GM19240 (cell line): ENCODE data around the gene SEMA3G.

Experiments used
- DNase-seq: peaks from one replicate; pipeline ENCODE4 v3.0.0; 2011; ENCODE audit warnings: low spot score; ENCODE audit not compliant: insufficient read length

SEMA3G gene

GRCh38 chr3:52396907-52397591, 47.9 kb downstream of the SEMA3G start:
- DNase-seq = no peak

GRCh38 chr3:52396011-52396906, 48.6 kb downstream of the SEMA3G start:
- DNase-seq = no peak

- no peak for DNase-seq
Measured at GRCh38 chr3:52395503-52395865, 49.4 kb downstream of the SEMA3G start.

DNA sequence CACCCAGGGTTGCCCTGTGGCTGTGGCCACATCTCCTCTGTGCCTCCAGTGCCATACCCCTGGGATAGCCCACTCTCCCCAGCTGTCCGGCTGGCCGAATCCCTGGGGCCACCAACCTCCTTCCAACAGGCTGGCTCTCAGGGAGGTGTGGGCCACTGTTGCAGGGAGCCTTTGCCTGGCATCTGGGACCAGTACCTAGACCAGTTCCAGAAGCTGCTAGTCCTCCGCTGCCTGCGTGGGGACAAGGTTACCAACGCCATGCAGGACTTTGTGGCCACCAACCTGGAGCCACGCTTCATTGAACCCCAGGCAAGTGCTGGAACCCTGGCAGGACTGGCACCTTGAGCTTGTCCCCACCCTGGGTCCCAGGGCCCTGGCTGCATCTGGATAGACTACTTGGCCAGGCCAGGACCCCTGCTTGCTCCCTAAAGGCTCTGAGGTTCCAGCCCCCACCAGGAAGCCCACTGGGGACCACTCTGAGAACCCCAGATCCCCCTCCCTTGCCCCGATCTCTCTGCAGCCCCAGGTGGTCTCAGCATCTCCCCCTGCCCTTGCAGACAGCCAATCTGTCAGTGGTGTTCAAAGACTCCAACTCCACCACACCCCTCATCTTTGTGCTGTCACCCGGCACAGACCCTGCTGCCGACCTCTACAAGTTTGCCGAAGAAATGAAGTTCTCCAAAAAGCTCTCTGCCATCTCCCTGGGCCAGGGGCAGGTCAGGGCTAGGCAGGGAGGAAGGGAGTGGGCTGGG, 50.0 kb downstream of the SEMA3G start:
- no peak for DNase-seq

DNA sequence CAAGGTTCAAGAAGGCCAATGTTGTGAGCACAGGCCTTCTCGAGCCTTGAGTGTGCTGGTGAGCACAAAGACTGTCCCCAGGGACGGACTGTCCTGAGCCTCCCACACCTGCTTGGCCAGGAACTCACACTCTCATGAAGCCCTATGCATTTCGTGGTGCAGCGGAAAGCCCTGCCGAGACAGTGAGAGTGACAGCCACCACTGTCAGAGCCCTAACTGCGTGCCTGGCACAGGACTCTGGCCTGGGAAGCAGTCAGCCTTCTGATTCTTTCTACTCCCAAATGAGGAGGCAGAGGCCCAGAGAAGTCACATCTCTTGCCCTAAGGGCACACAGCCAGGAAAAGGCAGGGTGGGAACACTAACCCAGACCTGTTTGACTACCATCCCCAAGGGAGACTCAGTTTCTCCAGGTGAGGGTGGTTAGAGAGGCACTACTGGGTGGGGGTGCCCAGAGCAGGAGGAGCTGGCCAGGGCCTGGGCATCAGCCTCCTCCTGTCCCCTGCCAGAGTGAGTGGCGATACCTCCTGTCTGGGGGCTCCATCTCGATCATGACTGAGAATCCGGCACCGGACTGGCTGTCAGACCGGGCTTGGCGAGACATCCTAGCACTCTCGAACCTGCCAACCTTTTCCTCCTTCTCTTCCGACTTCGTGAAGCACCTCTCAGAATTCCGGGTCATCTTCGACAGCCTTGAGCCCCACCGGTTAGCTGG, 50.8 kb downstream of the SEMA3G start:
- no peak for DNase-seq

DNA sequence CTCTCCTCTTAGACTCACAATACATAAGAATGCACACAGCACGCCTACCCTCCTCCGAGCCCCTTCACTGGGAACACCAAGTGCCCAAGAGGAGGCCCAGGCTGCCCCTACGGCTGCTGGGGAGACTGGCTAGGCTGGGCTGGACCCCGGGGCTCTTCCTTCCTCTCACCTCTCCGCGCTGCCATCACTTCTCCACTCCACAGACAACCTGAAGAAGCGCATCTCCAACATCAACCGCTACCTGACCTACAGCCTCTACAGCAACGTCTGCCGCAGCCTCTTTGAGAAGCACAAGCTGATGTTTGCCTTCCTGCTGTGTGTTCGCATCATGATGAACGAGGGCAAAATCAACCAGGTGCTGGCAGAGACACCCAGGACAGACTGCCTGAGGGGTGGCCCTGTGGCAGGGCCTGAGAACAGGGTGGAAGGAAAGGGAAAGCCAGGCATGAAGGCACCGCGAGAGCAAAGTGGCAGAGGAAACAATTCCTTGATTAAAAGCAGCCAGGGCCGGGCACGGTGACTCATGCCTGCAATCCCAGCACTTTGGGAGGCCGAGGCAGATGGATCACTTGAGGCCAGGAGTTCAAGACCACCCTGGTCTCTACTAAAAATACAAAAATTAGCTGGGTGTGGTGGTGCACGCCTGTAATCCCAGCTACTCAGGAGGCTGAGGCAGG, 51.6 kb downstream of the SEMA3G start:
- no peak for DNase-seq

- no peak for DNase-seq
Measured at GRCh38 chr3:52392216-52392930, 52.5 kb downstream of the SEMA3G start.

GRCh38 chr3:52391096-52391495, 53.8 kb downstream of the SEMA3G start:
- DNase-seq = no peak

- no peak for DNase-seq
Measured at GRCh38 chr3:52388933-52389332, 56.0 kb downstream of the SEMA3G start.

GRCh38 chr3:52388348-52388821, 56.5 kb downstream of the SEMA3G start:
- DNase-seq = no peak

DNA sequence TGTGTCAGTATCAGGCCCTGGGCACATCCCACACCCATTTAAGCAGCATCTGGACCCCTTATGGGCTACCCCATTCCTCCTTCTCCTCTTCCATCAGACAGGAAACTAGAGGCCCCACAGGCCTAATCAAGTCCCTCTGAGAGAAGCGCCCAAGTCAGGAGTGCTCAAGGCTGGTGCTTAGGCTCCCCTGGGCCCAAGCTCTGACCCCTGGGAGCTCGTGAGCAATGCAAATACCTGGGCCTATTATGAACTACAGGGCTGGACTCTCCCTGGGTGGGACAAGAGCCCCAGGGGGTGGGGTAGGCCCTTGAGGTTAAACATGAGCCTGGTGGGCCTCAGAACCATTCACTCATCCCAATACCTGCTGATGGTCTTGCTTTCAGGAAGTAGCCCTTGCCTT, 57.4 kb downstream of the SEMA3G start:
- DNase-seq = no peak

DNA sequence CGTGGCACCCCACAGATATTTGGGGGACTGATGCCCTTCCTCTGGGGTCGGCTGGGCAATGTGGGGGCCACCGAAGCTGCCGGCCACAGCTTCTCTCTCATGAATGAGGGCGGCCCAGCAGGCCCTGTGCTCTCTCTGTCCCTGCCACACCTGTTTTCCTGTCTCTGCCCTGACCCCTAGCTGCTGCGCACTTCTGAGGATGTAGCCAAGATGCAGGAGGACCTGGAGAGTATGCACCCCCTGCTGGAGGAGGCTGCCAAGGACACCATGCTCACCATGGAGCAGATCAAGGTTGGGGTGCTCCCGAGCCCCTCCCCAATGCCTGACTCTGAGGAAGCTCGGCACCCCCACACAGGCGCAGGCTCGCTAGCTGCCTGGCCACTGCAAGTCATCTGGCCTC, 59.7 kb downstream of the SEMA3G start:
- DNase-seq = peak; percentile 49

DNA sequence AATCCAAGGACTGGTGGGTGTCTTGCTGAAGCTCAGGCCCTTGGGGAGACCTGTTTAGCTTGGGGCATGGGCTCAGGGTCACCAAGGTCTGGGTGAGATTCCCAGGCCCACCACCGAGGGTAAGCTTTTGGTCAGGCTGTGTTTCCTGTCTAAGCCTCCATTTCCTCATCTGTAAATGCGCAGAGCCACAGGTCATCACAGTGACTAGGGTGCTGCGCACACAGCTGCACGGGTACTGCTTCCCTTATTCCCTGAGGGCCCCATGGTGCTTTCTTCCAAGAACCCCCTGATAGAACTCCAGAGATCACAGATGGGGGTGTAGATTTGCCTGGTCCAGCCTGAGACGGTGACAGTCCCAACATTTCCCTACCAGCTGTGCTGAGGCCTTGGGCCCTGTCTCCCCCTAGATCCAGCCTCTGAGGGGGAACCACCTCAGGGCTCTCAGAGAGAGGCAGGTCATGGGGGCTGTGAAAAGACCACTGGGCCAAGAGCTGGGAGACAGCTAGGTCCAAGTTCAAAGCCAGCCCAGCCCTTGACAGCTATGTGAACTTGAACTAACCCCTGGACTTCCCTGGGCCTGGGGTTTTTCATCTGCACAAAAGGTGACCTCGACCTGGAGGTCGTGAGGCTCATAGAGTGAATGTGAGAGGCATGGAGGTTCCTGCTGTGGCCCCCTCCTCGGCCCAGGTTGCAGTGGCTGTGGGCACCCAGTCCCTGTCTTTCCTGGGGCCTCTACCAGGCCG, 60.7 kb downstream of the SEMA3G start:
- DNase-seq = no peak

DNA sequence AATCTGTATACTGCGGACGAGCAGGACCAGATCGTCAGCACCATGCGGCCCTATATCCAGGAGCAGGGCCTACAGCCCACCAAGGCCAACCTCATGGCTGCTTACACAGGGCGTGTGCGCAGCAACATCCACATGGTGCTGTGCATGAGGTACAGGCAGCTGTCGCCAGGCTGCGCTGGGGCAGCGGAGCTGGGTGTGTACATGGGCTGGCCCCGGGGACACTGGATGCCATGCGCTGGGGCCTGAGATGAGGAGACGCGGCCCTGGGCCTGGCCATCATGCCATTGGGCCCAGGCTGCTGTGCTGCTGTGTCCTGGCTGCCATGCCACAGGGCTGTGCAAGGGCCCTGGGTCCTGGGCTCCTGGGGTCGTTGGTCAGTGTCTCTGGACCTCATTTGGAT, 61.5 kb downstream of the SEMA3G start:
- no peak for DNase-seq
